SK-MEL-5 (cell line): ENCODE results near the gene KCNIP3. TPM values are rescaled to one million over a fixed set of nuclear protein-coding genes. Genes with fewer than 3 reads are reported as not detected.

Source experiments
- DNase-seq: peaks from one replicate; pipeline ENCODE4 v3.0.0-alpha.2; 2016; ENCODE audit warnings: low read depth, low spot score
- in situ Hi-C: cut with HindIII; loops from 2 replicates; pipeline ENCODE4 v1.10.0; 2016; ENCODE audit warnings: low sequenced_read_pairs, high pct_unique_total_duplicates, low pct_unique_long_range_greater_than_20kb
- total RNA-seq: library from RNA; depleted of rRNA; stranded (reverse); fragments of >200 nt; shearing (Covaris generic); gene quantifications from 2 replicates; pipeline ENCODE4 v1.2.3, GENCODE V29; 2014

Gene KCNIP3
- total RNA-seq, 1 experiment from 2014 or later, result 18.1 TPM

GRCh38 chr2:95332036-95332435 lies 34.9 kb downstream of the KCNIP3 start:
- in situ Hi-C loops, result no loop called here
- no peak for DNase-seq

DNA sequence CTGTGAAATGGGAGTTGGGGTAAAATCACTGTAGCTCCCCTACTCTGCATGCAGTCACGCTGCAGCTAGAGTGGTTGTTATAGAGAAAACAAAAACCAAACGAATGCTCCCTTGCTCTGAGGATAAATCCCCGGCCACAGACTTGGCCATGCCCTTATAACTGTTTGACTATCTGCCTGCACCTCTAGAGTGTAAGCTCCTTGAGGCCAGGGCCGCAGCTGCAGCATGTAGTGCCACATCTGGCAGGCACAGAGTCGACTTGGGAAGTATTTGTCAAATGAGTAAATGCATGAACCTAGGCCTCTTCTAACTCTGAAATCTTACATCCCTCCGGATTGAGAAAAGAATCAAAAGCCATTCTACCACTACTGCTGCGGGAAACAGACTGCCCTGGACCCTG lies 35.9 kb downstream of the KCNIP3 start:
- no peak for DNase-seq
- in situ Hi-C loops, result no loop called here

GRCh38 chr2:95333888-95334338 lies 36.8 kb downstream of the KCNIP3 start:
- in situ Hi-C loops, result no loop called here
- DNase-seq, result peak; percentile 100

GRCh38 chr2:95334916-95335641 lies 37.9 kb downstream of the KCNIP3 start:
- no peak for DNase-seq
- in situ Hi-C loops, result no loop called here

- no peak for DNase-seq
- in situ Hi-C loops, result no loop called here
Observed at GRCh38 chr2:95336406-95336805, 39.3 kb downstream of the KCNIP3 start.

- DNase-seq, result no peak
- in situ Hi-C loops, result no loop called here
Observed at GRCh38 chr2:95337829-95338228, 40.7 kb downstream of the KCNIP3 start.

DNA sequence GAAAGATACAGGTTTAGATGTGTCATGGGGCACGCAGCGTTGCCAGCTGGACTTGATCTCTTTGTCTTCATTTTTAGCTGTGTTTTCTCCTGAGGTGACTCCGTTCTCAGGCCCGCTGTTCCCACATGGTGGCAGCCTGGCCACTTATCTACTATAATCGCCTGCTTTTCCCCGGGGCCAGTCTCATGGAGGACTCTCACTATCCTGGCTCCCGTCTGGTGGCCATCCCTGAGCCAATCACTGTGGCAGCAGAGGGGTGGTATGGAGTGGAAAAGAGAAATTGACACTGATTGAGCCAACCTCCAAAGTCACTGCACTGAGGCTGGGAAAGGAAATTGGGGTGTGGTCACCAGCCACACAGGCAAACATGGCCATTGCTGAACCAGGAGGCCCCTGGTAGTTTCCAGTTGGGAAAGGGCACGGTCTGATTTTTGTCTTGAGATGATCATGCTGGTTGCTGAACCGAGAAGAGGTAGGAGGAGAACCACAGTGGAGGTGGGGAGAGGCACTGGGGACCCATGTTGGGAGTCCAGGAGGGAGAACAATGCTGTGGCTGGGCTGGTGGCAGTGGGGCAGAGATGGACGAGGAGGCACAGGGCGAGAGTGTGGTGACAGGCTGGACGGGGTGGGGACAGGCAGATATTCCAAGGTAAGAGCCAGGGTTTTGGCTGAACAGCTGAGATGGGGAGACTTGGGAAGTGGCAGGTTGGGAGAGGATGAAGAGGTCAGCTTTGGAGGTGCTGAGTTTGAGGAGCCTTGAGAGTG lies 45.6 kb downstream of the KCNIP3 start:
- in situ Hi-C loops, result no loop called here
- no peak for DNase-seq

- in situ Hi-C loops, result no loop called here
- DNase-seq, result no peak
Observed at GRCh38 chr2:95343429-95344214, 46.5 kb downstream of the KCNIP3 start.

- in situ Hi-C loops, result no loop called here
- no peak for DNase-seq
Observed at GRCh38 chr2:95344215-95344583, 47.1 kb downstream of the KCNIP3 start.

DNA sequence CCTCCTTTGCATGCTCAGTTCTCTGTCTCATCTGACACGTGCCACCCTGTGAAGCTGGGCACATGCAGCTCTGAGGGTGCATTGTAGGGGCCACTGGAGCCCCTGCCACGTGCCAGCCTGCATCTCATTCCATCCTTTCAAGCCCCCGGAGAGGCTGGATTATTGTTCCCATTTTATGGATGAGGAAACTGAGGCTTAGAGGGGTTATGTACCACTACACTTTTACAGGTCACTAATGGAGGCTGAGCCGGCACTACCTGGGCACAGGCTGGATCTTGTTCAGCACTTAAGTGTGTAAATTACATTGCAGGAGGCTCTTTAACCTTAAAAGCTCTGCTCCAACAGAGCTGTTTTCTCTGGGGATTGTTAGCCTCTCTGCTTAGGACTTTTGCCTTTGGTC lies 47.5 kb downstream of the KCNIP3 start:
- DNase-seq, result no peak
- in situ Hi-C loops, result no loop called here

DNA sequence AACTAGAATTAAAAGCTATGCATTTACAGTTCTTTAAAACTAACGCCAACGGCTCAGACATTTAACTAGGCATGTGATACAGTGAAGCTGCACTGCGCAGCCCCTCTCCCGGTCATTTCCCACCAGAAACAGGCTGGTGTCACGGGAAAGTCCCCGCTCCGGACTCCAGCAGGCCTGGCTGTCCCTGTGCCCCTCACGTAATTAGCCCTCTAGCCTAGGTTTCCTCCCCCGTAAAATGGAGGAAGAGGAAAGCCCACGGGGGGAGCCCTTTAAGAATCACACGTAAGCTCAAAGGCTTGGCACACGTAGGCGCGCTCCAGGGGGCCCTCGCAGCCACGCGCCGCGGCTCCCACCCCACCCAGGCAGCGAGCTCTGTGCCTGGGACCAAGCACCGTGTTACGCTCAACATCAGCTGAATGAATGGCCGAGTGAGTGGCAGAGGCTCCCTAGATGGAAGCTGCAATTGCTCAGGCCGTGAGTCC lies 48.0 kb downstream of the KCNIP3 start:
- DNase-seq, result no peak
- in situ Hi-C loops, result no loop called here

GRCh38 chr2:95345563-95346230 lies 48.5 kb downstream of the KCNIP3 start:
- peak; percentile 83 for DNase-seq
- in situ Hi-C loops, result no loop called here

- in situ Hi-C loops, result no loop called here
- DNase-seq, result peak; percentile 65
Observed at GRCh38 chr2:95346231-95346737, 49.1 kb downstream of the KCNIP3 start.

GRCh38 chr2:95346738-95347671 lies 49.9 kb downstream of the KCNIP3 start:
- in situ Hi-C loops, result no loop called here
- DNase-seq, result no peak

GRCh38 chr2:95347681-95348608 lies 50.8 kb downstream of the KCNIP3 start:
- DNase-seq, result no peak
- in situ Hi-C loops, result no loop called here
